Renal cortex interstitium (tissue), 15 donors: Measurements from ENCODE around the gene RGS2. TPM values are rescaled to one million over a fixed set of nuclear protein-coding genes. Genes with fewer than 3 reads are reported as not detected.

Source experiments
- DNase-seq, 11 donors: peaks; one replicate each; pipeline ENCODE4 v3.0.0-alpha.2; 2013; ENCODE audit warnings: low read depth in 9 of 11, low spot score in 4 of 11; ENCODE audit errors: extremely low read depth in 1 of 11
- long read RNA-seq, 16 experiments: transcript quantifications; one replicate each; lab custom pipeline, GENCODE V29; 2026
- polyA plus RNA-seq, 3 donors: library from polyadenylated mRNA; unstranded; fragments of 120-200 nt; gene quantifications; one replicate each; pipeline ENCODE4 v1.2.1, GENCODE V29; 2013; ENCODE audit not compliant: insufficient read length in 3 of 3

The RGS2 gene
- polyA plus RNA-seq: 10 to 100 TPM; 29.2 to 53.8 (median 30.3) TPM
- long read RNA-seq, donor 1, transcript RGS2-201 (5 exons, 1,354 nt): major isoform, 8 of 8 reads
- long read RNA-seq, donor 1, partial matches to known transcripts: 0 of 8 reads
- long read RNA-seq, donor 1, other reads (novel, unspliced or antisense): 0 of 8 reads
- long read RNA-seq, donor 2, transcript RGS2-201 (5 exons, 1,354 nt): major isoform, 19 of 27 reads
- long read RNA-seq, donor 2, partial matches to known transcripts: 7 of 27 reads
- long read RNA-seq, donor 2, other reads (novel, unspliced or antisense): 0 of 27 reads
- long read RNA-seq, donor 3, transcript RGS2-201 (5 exons, 1,354 nt): major isoform, 22 of 22 reads
- long read RNA-seq, donor 3, partial matches to known transcripts: 0 of 22 reads
- long read RNA-seq, donor 3, other reads (novel, unspliced or antisense): 0 of 22 reads
- long read RNA-seq, donor 4, transcript RGS2-201 (5 exons, 1,354 nt): major isoform, 15 of 15 reads
- long read RNA-seq, donor 4, partial matches to known transcripts: 0 of 15 reads
- long read RNA-seq, donor 4, other reads (novel, unspliced or antisense): 0 of 15 reads
- long read RNA-seq, donor 5: 0 reads
- long read RNA-seq, donor 6, transcript RGS2-201 (5 exons, 1,354 nt): major isoform, 20 of 29 reads
- long read RNA-seq, donor 6, partial matches to known transcripts: 9 of 29 reads
- long read RNA-seq, donor 6, other reads (novel, unspliced or antisense): 0 of 29 reads
- long read RNA-seq, donor 7, transcript RGS2-201 (5 exons, 1,354 nt): major isoform, 11 of 12 reads
- long read RNA-seq, donor 7, partial matches to known transcripts: 0 of 12 reads
- long read RNA-seq, donor 7, other reads (novel, unspliced or antisense): 0 of 12 reads
- long read RNA-seq, donor 8, transcript RGS2-201 (5 exons, 1,354 nt): major isoform, 29 of 41 reads
- long read RNA-seq, donor 8, partial matches to known transcripts: 10 of 41 reads
- long read RNA-seq, donor 8, other reads (novel, unspliced or antisense): 0 of 41 reads
- long read RNA-seq, donor 9, transcript RGS2-201 (5 exons, 1,354 nt): major isoform, 11 of 11 reads
- long read RNA-seq, donor 9, partial matches to known transcripts: 0 of 11 reads
- long read RNA-seq, donor 9, other reads (novel, unspliced or antisense): 0 of 11 reads
- long read RNA-seq, donor 10, transcript RGS2-201 (5 exons, 1,354 nt): major isoform, 12 of 13 reads
- long read RNA-seq, donor 10, partial matches to known transcripts: 0 of 13 reads
- long read RNA-seq, donor 10, other reads (novel, unspliced or antisense): 0 of 13 reads
- long read RNA-seq, donor 11, transcript RGS2-201 (5 exons, 1,354 nt): major isoform, 12 of 13 reads
- long read RNA-seq, donor 11, partial matches to known transcripts: 0 of 13 reads
- long read RNA-seq, donor 11, other reads (novel, unspliced or antisense): 0 of 13 reads
- long read RNA-seq, donor 12, transcript RGS2-201 (5 exons, 1,354 nt): major isoform, 8 of 8 reads
- long read RNA-seq, donor 12, partial matches to known transcripts: 0 of 8 reads
- long read RNA-seq, donor 12, other reads (novel, unspliced or antisense): 0 of 8 reads
- long read RNA-seq, donor 13, transcript RGS2-201 (5 exons, 1,354 nt): major isoform, 18 of 38 reads
- long read RNA-seq, donor 13, partial matches to known transcripts: 18 of 38 reads
- long read RNA-seq, donor 13, other reads (novel, unspliced or antisense): 0 of 38 reads
- long read RNA-seq, donor 14, transcript RGS2-201 (5 exons, 1,354 nt): major isoform, 12 of 12 reads
- long read RNA-seq, donor 14, partial matches to known transcripts: 0 of 12 reads
- long read RNA-seq, donor 14, other reads (novel, unspliced or antisense): 0 of 12 reads
- long read RNA-seq, donor 15, partial matches to known transcripts: 0 of 4 reads
- long read RNA-seq, donor 15, other reads (novel, unspliced or antisense): 0 of 4 reads
- long read RNA-seq, donor 16, transcript RGS2-201 (5 exons, 1,354 nt): major isoform, 14 of 19 reads
- long read RNA-seq, donor 16, partial matches to known transcripts: 5 of 19 reads
- long read RNA-seq, donor 16, other reads (novel, unspliced or antisense): 0 of 19 reads

DNA sequence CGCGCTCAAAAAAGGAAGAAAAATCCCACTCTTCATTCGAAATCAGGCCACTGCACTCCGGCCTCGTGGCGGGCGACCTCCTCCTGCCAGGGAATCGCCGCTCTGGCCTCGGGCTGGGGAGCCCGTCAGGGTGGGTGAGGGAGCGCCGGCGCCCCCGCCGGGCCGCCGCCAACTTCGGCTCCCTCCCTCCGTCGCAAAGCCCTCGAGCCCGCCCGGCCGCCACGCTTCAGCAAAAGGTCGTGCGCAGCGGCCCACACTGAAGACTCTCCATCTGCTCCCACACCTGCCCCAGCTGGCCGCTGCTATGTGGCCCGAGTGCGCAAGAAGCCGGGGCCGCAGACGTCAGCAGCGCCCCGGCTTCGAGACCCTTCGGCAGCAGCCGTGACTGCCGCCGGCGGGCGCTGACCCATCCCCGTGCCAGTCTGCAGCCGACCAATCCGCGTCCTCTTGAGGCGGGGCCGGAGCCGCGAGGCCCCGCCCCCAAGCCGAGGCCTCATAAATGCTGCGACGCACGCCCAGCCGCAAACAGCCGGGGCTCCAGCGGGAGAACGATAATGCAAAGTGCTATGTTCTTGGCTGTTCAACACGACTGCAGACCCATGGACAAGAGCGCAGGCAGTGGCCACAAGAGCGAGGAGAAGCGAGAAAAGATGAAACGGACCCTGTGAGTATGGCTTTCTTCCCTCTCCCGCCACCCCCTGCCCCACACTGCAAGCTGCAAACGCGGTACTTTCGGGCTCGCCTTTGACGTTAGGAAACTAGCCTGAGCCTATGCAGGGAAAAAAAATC lies at the start of gene RGS2:
TSS of gene RGS2 (plus strand) at position 522 of the 789 bp plus-strand sequence. CDS start at position 555, 33 bp downstream.
- peak; percentile 80 to 91 (median 88) for DNase-seq

- no peak for DNase-seq
Observed at GRCh38 chr1:192759104-192759503, 49.7 kb upstream of the RGS2 start.

GRCh38 chr1:192762265-192762664 lies 46.6 kb upstream of the RGS2 start:
- DNase-seq: no peak

DNA sequence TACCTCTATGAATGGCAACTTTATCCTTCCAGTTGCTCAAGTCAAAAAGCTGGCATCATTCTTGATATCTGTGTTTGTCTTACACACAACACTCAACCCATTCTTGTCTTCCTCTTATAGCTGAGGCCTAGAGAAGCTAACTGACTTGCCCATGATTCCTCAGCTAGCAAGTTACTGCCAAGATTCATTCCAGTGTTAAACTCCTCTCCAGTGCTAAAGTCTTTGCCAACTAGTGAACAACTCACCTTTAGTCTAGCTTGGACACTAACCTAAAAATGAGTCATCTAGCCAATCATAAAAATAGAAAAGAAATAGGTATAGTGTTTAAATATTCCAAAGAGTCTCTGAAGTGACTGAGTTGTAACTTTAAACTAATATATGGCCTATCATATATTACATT lies 45.6 kb upstream of the RGS2 start:
- DNase-seq: no peak

- no peak for DNase-seq
Observed at GRCh38 chr1:192763756-192764155, 45.1 kb upstream of the RGS2 start.

DNA sequence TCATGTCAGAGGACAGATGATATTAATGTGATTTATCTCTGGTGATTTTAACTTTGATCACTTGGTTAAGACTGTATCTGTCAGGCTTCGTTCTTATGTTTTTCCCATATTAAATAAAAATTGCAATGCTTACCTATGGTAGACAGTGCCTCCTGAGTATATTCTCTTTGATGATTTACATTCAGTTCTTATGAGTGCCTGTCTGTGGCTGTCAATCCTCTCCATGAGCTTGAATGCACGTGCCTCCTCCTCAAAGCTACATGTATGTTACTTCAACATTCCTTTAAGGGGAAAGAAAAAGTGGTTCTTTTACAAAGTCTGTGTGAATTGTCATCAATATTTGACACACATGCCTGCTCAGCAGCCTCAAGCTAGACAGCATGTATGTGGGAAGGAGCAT lies 44.2 kb upstream of the RGS2 start:
- no peak for DNase-seq

DNA sequence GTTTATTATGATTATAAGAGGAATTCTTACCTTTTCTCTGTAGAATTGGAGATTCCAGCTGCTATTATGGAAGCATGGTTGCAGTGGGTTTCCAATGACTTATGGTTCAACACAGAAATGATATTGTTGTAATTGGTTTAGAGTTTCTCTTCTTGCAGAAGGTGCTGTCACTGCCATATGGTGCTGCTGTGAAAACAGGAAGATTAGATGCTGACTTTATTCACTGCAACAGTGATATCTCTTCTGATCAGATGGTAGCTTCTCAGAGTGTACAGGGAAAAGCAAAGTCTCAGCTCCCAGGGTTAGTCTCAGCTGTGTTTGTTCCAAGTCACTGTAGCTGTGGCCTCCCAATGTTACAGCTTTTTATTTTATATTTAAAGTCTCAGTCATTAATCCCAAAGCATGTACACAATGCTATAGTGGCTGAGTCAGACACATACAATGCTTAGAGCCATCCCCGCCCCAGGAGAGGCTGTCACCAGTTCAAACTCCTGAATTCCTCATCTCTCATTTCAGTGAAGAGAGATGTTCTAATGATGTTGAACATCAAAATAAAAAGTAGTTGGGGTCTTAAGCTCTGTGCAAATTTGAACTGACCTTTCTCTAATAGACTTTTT lies 42.7 kb upstream of the RGS2 start:
- DNase-seq: no peak

GRCh38 chr1:192766876-192767275 lies 42.0 kb upstream of the RGS2 start:
- DNase-seq: no peak

DNA sequence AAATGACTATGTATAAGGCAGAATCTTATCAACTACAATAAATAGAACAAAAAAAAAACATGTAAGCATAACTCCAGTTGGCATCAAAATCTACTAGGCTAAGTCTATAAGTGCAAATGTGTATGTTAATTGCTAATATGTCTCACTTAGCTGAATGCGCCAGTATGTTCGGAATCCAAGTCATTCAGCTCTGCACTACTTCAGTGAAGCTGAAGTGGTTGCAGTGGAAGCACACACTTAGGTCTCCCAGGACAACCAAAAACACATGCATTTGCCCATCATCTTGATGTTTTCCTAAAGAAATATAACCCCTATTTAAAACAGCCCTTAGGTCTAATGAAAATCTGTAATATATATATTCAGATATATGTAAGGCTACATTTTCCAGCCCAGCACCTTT lies 41.0 kb upstream of the RGS2 start:
- DNase-seq: no peak

- DNase-seq: no peak
Observed at GRCh38 chr1:192768463-192768862, 40.4 kb upstream of the RGS2 start.

GRCh38 chr1:192771341-192771740 lies 37.5 kb upstream of the RGS2 start:
- no peak for DNase-seq

GRCh38 chr1:192775631-192776030 lies 33.2 kb upstream of the RGS2 start:
- no peak for DNase-seq

GRCh38 chr1:192776206-192776605 lies 32.6 kb upstream of the RGS2 start:
- no peak for DNase-seq

GRCh38 chr1:192776998-192777397 lies 31.8 kb upstream of the RGS2 start:
- DNase-seq: no peak

GRCh38 chr1:192783791-192784190 lies 25.0 kb upstream of the RGS2 start:
- DNase-seq: no peak

GRCh38 chr1:192784397-192784796 lies 24.4 kb upstream of the RGS2 start:
- no peak for DNase-seq

DNA sequence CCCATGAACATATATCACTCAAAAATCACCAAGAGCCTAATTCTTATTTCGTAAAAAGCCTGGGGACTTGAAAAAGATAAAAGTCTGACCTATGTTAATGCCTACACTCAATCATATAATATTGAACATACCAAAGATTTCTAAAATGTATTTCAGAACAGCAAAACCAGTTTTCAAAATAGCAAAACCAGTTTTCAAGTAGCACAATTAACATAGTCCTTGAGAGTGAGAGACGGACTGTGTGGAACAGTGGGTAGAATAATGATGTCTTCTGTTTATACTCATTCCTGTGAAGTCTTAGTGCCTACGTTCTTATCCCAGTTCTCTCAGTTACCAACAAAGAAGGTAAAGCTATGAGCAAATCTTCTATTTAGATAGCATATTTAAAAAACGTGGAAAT lies 22.3 kb upstream of the RGS2 start:
- no peak for DNase-seq
